AML-193 (cell line): ENCODE measurements around the gene DNASE1L2.

Experiments used
- DNase-seq, 2 experiments: peaks; one replicate each; lab custom pipeline; 2025; lab: John Stamatoyannopoulos, UW

The DNASE1L2 gene, protein sequence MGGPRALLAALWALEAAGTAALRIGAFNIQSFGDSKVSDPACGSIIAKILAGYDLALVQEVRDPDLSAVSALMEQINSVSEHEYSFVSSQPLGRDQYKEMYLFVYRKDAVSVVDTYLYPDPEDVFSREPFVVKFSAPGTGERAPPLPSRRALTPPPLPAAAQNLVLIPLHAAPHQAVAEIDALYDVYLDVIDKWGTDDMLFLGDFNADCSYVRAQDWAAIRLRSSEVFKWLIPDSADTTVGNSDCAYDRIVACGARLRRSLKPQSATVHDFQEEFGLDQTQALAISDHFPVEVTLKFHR

DNA sequence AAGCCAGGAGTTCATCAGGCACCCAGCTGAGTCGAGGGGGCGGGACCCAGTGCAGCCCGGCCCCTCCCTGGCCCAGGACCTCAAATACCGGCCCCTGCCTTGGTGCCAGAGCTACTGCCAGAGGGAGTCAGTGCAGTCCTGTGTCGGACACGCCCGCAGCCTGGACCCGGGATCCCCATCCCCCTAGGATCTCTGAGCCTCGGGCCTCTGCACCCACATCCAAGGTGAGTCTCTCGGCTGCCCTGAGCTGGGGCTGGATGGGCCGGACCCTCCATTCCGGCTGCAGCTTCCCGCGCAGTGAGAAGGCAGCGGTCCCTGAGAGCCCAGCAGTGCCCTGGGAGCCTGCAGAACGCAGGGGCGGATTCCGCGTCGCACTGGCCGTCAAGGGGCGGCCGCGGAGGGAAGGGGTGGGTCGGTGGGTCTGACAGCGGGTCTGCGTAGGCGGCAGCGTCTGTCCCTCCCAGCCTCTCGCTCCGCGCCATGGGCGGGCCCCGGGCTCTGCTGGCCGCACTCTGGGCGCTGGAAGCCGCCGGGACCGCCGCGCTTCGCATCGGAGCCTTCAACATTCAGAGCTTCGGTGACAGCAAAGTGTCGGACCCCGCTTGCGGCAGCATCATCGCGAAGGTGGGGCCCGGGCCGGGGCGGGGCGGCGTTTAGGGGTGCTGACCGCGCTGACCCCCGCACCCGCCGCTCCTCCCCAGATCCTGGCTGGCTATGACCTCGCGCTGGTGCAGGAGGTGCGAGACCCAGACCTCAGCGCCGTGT, at the start of gene DNASE1L2:
TSS of gene DNASE1L2 (plus strand) at position 108 of the 765 bp plus-strand sequence. CDS start at position 481, 373 bp downstream.
- DNase-seq, result no peak

DNA sequence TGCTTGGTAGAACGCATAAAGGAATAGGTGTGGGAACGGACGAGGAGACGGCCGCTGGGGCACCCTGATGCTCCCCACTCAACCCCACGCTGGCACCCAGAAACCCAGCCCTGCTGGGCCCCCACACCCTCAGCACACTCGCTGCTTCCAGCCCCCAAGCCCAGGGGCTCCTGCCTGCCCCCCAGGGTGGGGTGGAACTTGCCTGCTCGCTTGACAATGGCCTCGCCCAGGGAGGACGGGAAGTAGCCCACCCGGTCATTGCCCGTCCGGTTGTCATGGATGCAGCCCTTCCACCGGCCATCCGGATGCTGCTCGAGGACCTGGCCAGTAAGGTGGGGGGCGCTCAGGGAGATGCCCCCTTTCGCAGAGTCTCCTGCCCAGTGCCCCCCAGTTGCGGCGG, 49.7 kb upstream of the DNASE1L2 start:
- DNase-seq, result no peak

- no peak for DNase-seq
Observed at GRCh38 chr16:2187212-2187611, 49.0 kb upstream of the DNASE1L2 start.

- DNase-seq, result no peak
Observed at GRCh38 chr16:2188395-2188794, 47.8 kb upstream of the DNASE1L2 start.

DNA sequence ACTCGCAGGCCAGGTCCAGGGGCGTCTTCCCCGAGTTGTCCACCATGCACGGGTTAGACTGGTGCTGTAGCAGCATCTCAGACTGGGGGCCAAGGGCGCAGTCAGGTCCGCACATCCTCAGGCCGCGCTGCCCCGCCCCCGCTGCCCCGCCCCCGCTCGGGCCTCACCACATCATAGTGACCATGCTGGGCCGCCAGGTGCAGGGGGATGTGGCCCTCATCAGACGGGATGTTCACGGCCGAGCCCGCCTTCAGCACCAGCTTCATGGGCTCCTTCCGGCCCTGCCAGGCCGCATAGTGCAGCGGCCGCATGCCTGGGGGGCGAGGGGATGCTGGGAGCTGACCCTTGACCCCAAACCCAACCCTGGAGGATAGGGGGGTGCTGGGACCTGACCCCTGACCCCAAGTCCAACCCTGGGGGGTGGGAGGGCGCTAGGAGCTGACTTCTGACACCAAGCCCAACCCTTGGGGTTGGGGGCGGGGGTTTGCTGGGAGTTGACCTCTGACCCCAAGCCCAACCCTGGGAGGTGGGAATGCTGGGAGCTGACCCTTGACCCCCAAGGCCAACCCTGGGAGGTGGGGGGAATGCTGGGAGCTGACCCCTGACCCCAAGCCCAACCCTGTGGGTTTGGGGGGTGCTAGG, 46.9 kb upstream of the DNASE1L2 start:
- DNase-seq, result no peak

- no peak for DNase-seq
Observed at GRCh38 chr16:2190002-2190658, 46.1 kb upstream of the DNASE1L2 start.

DNA sequence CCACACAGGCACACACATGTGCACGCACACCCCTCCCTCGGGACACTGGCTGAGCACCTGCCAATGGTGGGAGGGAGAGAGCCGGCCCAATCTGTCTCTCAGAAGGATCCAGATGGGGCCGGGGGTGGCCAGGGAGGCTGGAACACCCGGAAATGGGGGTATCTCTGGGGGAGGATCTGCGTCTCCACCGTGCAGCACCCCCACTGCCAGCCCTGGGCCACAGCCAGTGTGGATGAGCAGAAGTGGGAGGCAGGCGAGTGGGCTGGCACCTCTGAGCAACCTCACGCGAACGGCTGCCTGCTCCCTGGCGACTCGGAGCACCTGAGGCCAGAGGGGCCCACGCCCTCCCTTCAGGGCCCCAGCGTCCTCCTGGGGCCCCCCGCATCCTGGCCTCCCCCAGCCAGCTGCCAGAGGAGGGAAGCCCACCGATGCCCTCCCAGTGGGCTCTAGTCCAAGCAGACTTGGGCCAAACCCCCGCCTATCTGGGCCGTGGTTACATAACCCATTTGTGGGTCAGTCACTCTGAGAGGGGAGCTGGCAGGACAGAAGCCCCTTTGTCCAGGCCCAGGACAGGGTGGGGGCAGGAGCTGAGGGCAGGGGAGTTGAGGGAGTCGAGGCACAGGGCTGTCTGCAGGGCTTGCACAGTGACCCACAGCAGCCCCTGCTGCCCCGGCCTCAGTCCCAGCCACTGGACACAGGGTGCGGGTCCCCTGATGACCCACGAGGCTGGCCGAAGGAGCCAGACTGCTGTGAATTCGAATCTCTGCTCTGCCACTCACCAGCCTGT, 45.4 kb upstream of the DNASE1L2 start:
- no peak for DNase-seq

- DNase-seq, result no peak
Observed at GRCh38 chr16:2191446-2191706, 44.9 kb upstream of the DNASE1L2 start.

DNA sequence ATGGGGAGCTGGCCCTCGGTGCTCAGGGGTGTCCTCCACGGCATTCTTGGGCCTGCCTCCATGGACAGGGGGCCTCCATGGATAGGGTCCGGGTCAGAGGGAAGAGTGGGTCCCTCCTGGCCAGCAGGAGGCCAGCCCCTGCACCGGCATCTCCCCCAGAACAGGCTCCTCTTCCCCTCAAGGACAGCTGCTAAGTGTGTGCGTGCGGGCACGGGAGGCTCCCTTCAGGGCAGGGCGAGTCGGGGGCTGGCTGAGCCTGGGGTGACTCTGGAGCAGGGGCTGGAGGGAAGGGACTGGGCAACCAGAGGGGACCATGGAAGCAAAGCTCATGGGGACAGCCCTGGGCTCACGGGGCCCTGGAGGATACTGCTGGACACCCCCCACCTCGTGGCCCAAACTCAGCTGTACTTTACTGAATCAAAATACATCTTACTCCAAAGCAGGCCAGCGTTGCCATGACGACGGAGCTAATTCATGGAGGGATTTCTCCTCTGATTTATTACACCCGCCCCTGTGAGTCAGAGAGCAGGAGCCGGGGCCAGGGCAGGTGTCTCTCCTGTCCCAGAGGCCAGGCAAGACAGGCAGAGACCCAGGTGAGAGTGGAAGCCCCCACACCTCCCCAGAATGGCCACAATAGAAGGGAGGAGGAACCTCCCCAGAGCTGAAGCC, 41.9 kb upstream of the DNASE1L2 start:
- no peak for DNase-seq

DNA sequence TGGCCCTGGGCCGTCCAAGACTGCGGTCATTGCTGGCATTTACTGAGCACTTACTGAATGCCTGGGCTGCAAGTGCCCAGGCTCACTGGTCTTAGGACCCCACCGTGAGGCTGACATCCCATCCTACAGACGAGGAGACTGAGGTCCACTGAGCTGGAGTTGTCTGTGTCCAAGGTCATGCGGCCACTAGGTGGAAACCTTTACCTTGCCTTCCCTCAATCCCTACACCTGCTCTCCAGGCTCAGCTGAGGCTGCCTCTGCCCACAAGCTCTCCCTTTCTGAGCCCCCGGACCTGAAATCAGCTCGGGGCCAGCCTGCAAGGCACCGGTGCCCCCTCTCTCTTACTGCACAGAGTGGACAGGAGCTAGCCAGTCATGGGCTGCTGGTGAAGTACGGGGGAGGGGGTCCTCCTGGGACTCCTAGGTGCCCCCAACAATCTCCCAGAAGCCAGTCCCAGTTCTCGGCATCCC, 41.4 kb upstream of the DNASE1L2 start:
- peak; percentile 39 to 43 for DNase-seq

- no peak for DNase-seq
Observed at GRCh38 chr16:2195322-2196161, 40.7 kb upstream of the DNASE1L2 start.

DNA sequence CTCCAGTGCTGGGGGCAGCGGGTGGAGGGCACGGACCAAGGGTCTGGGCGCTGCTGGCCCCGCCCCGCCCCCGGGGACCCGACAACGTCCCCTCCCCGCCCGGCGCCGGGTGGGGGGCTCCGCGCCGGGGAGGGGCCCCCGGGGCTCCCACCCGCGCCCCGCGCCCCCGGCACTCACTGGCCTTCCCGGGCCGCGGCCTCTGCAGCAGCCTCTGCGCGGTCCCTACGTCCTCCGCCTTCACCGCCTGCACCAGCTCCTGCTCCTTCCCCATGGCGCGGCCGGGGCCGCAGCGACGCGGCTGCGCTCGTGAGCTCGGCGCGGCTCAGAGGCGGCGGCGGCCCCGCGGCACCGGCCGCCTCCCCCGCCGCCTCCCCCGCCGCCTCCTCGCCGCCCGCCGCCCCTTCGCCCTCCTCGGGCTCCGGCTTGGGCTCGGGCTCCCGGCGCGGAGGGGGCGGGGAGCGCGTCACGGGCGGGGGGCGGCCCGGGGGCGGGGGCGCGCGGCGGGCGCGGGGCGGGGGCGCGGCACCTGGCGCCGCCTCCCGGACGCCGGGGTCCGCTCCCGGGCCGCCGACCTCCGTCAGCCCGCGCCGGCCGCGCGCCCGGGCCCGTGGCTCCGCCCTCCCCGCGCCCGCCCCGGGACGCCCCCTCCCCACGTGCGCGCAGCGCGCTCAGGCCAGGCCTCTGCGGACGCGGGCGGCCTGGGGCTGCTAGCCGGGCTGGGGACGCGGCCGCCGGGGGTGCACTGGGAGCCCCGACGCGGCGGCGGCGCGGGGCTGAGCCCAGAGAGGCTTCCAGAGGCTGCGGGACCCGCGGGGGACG, 39.9 kb upstream of the DNASE1L2 start, which contains the start of gene CASKIN1:
TSS of gene CASKIN1 (minus strand) at position 444 of the 819 bp plus-strand sequence. CDS start at position 271, 173 bp downstream.
- no peak for DNase-seq

- DNase-seq, result no peak
Observed at GRCh38 chr16:2196981-2197511, 39.2 kb upstream of the DNASE1L2 start.

- no peak for DNase-seq
Observed at GRCh38 chr16:2197765-2198164, 38.5 kb upstream of the DNASE1L2 start.

DNA sequence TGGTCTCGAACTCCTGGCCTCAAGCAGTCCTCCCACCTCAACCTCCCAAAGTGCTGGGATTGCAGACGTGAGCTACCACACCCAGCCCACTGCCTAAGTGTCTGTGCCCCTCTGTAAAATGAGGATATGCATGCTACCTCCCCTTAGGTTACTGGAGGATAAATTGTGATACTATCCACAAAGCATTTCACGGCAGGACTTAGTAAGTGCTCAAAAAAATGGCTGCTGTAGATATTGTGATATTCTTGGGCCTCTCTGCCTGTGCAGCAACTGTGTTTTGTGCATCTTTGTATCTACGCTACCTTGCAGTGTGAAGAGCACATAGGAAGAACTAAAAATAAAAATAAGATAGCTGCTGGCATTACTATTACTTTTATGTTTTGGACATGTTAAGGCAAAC, 38.0 kb upstream of the DNASE1L2 start:
- DNase-seq, result no peak

GRCh38 chr16:2199095-2199494, 37.1 kb upstream of the DNASE1L2 start:
- DNase-seq, result no peak

- no peak for DNase-seq
Observed at GRCh38 chr16:2199621-2200139, 36.6 kb upstream of the DNASE1L2 start.

DNA sequence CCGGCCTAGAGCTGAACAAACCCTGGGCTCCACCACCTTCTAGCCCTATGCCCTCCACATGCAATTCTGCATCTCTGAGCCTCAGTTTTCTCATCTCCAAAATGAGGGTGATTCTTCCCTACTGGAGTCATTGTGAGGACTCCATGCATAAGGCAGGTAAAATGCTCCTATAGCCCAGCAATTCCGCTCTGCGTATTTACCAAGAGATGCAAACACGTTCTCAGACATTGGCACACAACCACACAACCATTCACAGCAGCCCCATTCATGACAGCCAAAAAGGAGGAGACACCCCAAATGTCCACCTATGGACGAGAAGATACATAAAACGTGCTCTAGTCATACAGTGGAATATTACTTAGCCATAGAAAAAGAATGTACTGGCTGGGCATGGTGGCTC, 35.9 kb upstream of the DNASE1L2 start:
- no peak for DNase-seq
